NCI-H1930 (cell line): ENCODE measurements around the gene AKAP8L.

Experiments
- DNase-seq, 2 experiments: peaks; one replicate each; lab custom pipeline; 2025; lab: John Stamatoyannopoulos, UW

AKAP8L gene

GRCh38 chr19:15448778-15449619 lies 30.2 kb upstream of the AKAP8L start:
- no peak for DNase-seq

GRCh38 chr19:15448044-15448777 lies 29.4 kb upstream of the AKAP8L start:
- no peak for DNase-seq

- no peak for DNase-seq
These were observed 28.3 kb upstream of the AKAP8L start for GRCh38 chr19:15447057-15447456.

GRCh38 chr19:15445807-15446376 lies 27.1 kb upstream of the AKAP8L start:
- DNase-seq: no peak

GRCh38 chr19:15445227-15445605 lies 26.4 kb upstream of the AKAP8L start:
- DNase-seq: no peak

GRCh38 chr19:15444505-15445226 lies 25.9 kb upstream of the AKAP8L start:
- DNase-seq: no peak

GRCh38 chr19:15443838-15444237 lies 25.1 kb upstream of the AKAP8L start:
- no peak for DNase-seq

- no peak for DNase-seq
These were observed 24.5 kb upstream of the AKAP8L start for GRCh38 chr19:15443325-15443724.

GRCh38 chr19:15442142-15442920 lies 23.5 kb upstream of the AKAP8L start:
- no peak for DNase-seq

- no peak for DNase-seq
These were observed 22.5 kb upstream of the AKAP8L start for GRCh38 chr19:15441317-15441716.

GRCh38 chr19:15439821-15440641 lies 21.2 kb upstream of the AKAP8L start:
- DNase-seq: no peak

GRCh38 chr19:15439078-15439799 lies 20.5 kb upstream of the AKAP8L start:
- no peak for DNase-seq

GRCh38 chr19:15438577-15438976 lies 19.8 kb upstream of the AKAP8L start:
- DNase-seq: no peak

- DNase-seq: no peak
These were observed 19.3 kb upstream of the AKAP8L start for GRCh38 chr19:15438124-15438496.

- DNase-seq: no peak
These were observed 18.8 kb upstream of the AKAP8L start for GRCh38 chr19:15437355-15438123.

GRCh38 chr19:15436826-15437110 lies 18.0 kb upstream of the AKAP8L start:
- no peak for DNase-seq

- no peak for DNase-seq
These were observed 17.4 kb upstream of the AKAP8L start for GRCh38 chr19:15436012-15436825.

- no peak for DNase-seq
These were observed 14.8 kb upstream of the AKAP8L start for GRCh38 chr19:15433519-15434069.
